ENCODE data around the gene TPP2. TPM values are rescaled to one million over a fixed set of nuclear protein-coding genes. Genes with fewer than 3 reads are reported as not detected.
A peak's percentile ranks its signal among the peaks of the same experiment; 100 is the strongest.

The TPP2 gene
- 10 to 100 TPM; 19.9 to 39.9 (median 25.1) TPM for total RNA-seq

GRCh38 chr13:102596147-102597028 lies at the start of gene TPP2:
TPP2 (plus strand) TSS chr13:102596986; CDS start chr13:102597039, 53 bp downstream.
- no peaks in the 10 kb centered on the region for H3K9me3 ChIP-seq
- DNase-seq, result peak; percentile 89
- intact Hi-C loops (cut with DNase I), result no loop called here
- peak within 1 kb of the TSS; percentile 97 to 100 (median 99) for H3K27ac ChIP-seq
- peaks cover 4 to 70% (median 23%) of the 10 kb centered on the region in 3 donors for H3K4me1 ChIP-seq
- TF ChIP-seq POLR2A (IDR thresholded peaks at IDR 0.05) (peak in 3 of 4 donors; percentile 61 to 91 (median 62)), CTCF (IDR thresholded peaks at IDR 0.05) (no peak)
- H3K4me3 ChIP-seq, result peak within 1 kb of the TSS; percentile 74 to 100 (median 96)
- no peaks in the 10 kb centered on the region for H3K27me3 ChIP-seq
- WGBS, 2 donors, result 0% methylated on average over 15 to 26 of the region's 53 CpGs
- H3K36me3 ChIP-seq, result no peaks in the 10 kb centered on the region

GRCh38 chr13:102548811-102549210 lies 48.0 kb upstream of the TPP2 start:
- DNase-seq, result no peak
- Histone ChIP-seq H3K27me3 (no peaks in the 10 kb centered on the region), H3K36me3 (no peaks in the 10 kb centered on the region), H3K4me3 (no peak overlapping the region), H3K27ac (no peak overlapping the region), H3K4me1 (no peaks in the 10 kb centered on the region), H3K9me3 (no peaks in the 10 kb centered on the region)
- TF ChIP-seq CTCF (IDR thresholded peaks at IDR 0.05), result no peak
- no peak for TF ChIP-seq POLR2A (IDR thresholded peaks at IDR 0.05)
- intact Hi-C loops (cut with DNase I), result no loop called here

- intact Hi-C loops (cut with DNase I), result loop anchor here (10.0 kb wide), 1 partner anchor 606 kb away; no protein-coding TSS in a partner anchor
- Histone ChIP-seq H3K9me3 (no peaks in the 10 kb centered on the region), H3K4me3 (no peak overlapping the region), H3K27ac (no peak overlapping the region), H3K36me3 (no peaks in the 10 kb centered on the region), H3K27me3 (no peaks in the 10 kb centered on the region), H3K4me1 (no peaks in the 10 kb centered on the region)
- 70 to 73% methylated on average over 7 of the region's 7 CpGs for WGBS, 2 donors
- no peak for DNase-seq
- TF ChIP-seq CTCF (IDR thresholded peaks at IDR 0.05) (no peak), POLR2A (IDR thresholded peaks at IDR 0.05) (no peak)
Observed at GRCh38 chr13:102550507-102550906, 46.3 kb upstream of the TPP2 start.

- Histone ChIP-seq H3K4me1 (no peaks in the 10 kb centered on the region), H3K27ac (no peak overlapping the region), H3K9me3 (no peaks in the 10 kb centered on the region), H3K4me3 (no peak overlapping the region), H3K36me3 (no peaks in the 10 kb centered on the region), H3K27me3 (no peaks in the 10 kb centered on the region)
- TF ChIP-seq POLR2A (IDR thresholded peaks at IDR 0.05), result no peak
- peak in 4 of 6 experiments; percentile 33 to 50 (median 34) for TF ChIP-seq CTCF (IDR thresholded peaks at IDR 0.05)
- WGBS, 2 donors, result 18 to 29% methylated on average over 6 of the region's 6 CpGs
- intact Hi-C loops (cut with DNase I), result loop anchor here (10.0 kb wide), 1 partner anchor 611 kb away; no protein-coding TSS in a partner anchor
- no peak for DNase-seq
Observed at GRCh38 chr13:102555914-102556553, 40.8 kb upstream of the TPP2 start.

GRCh38 chr13:102556806-102557205 lies 40.0 kb upstream of the TPP2 start:
- TF ChIP-seq POLR2A (IDR thresholded peaks at IDR 0.05) (no peak), CTCF (IDR thresholded peaks at IDR 0.05) (no peak)
- intact Hi-C loops (cut with DNase I), result loop anchor here (10.0 kb wide), 1 partner anchor 612 kb away; no protein-coding TSS in a partner anchor
- Histone ChIP-seq H3K4me3 (no peak overlapping the region), H3K4me1 (no peaks in the 10 kb centered on the region), H3K36me3 (no peaks in the 10 kb centered on the region), H3K27me3 (no peaks in the 10 kb centered on the region), H3K27ac (no peak overlapping the region), H3K9me3 (no peaks in the 10 kb centered on the region)
- DNase-seq, result no peak
- whole genome bisulfite sequencing, 2 donors, result 63 to 64% methylated on average over 3 of the region's 3 CpGs

All from esophagus squamous epithelium (tissue), 5 donors.